Endothelial cell of umbilical vein (primary cell): ENCODE data around the gene HOXB4. TPM values are rescaled to one million over a fixed set of nuclear protein-coding genes. Genes with fewer than 3 reads are reported as not detected.

Source experiments
- BruUV-seq: library from RNA; stranded (reverse); fragments of 400-500 nt; replicated peaks from 2 replicates; lab custom pipeline; 2021; lab: Mats Ljungman, UMichigan
- CTCF ChIA-PET: fragments of 300-600, 350-600 bp; sonication (Branson Sonifier 250); formaldehyde crosslinking; loops from one replicate; lab custom pipeline; 2021; ENCODE audit warnings: antibody characterized with exemption, inconsistent platforms; lab: Charles Lee
- POLR2A ChIA-PET: fragments of 300-600, 350-600 bp; sonication (Branson Sonifier 250); formaldehyde crosslinking; loops from one replicate; lab custom pipeline; 2021; ENCODE audit warnings: antibody characterized with exemption, inconsistent platforms; lab: Charles Lee
- DNase-seq: peaks from one replicate; pipeline ENCODE4 v3.0.0-alpha.2; 2011; ENCODE audit warnings: low read depth, low spot score
- FAIRE-seq: peaks from 2 replicates; lab custom pipeline; 2011; peaks lifted over from hg19 to GRCh38; lab: Jason Lieb, UNC
- H2AFZ ChIP-seq: 2 replicates; pipeline ENCODE4 v1.6.0; 2012; ENCODE audit warnings: low read depth, low read length, control low read depth, inconsistent platforms
- H3K27ac ChIP-seq: 2 replicates; pipeline ENCODE4 v1.5.1; 2011; ENCODE audit warnings: low read depth, mild to moderate bottlenecking, control low read depth, low read length, moderate library complexity; ENCODE audit not compliant: insufficient read depth
- H3K27me3 ChIP-seq, 2 experiments: 2 replicates each; pipeline versions ENCODE4 v1.6.0 to v1.6.1; 2011; ENCODE audit warnings: low read length in 2 of 2, mixed read lengths in 1 of 2; ENCODE audit not compliant: control insufficient read depth in 2 of 2, insufficient read depth in 2 of 2
- H3K36me3 ChIP-seq, 2 experiments: 2 replicates in 1 of 2; 3 replicates in 1 of 2; pipeline ENCODE4 v1.5.1; 2011; ENCODE audit warnings: low read length in 2 of 2, mild to moderate bottlenecking in 1 of 2, moderate library complexity in 1 of 2; ENCODE audit not compliant: control insufficient read depth in 2 of 2, insufficient read depth in 2 of 2; ENCODE audit errors: extremely low read depth in 1 of 2
- H3K4me1 ChIP-seq: 3 replicates; pipeline ENCODE4 v1.5.1; 2011; ENCODE audit warnings: mild to moderate bottlenecking, low read length; ENCODE audit not compliant: control insufficient read depth, insufficient read depth; ENCODE audit errors: extremely low read depth
- H3K4me2 ChIP-seq: 2 replicates; pipeline ENCODE4 v1.6.1; 2011; ENCODE audit warnings: low read length, control low read depth, mixed read lengths; ENCODE audit not compliant: insufficient read depth
- H3K4me3 ChIP-seq, 3 experiments: fragments of 200-600 bp in 1 of 3; sonication (generic), shearing (Covaris generic) in 1 of 3; replicated peaks in 1 of 3; 2 replicates each; pipeline ENCODE4 v1.5.1; 2011 to 2016; ENCODE audit warnings: control low read depth in 3 of 3, low read length in 3 of 3, mild to moderate bottlenecking in 2 of 3, inconsistent platforms in 1 of 3, low read depth in 1 of 3, moderate library complexity in 1 of 3; ENCODE audit not compliant: insufficient read depth in 1 of 3
- H3K79me2 ChIP-seq: 2 replicates; pipeline ENCODE4 v1.6.0; 2012; ENCODE audit warnings: low read length, inconsistent platforms; ENCODE audit not compliant: control insufficient read depth, insufficient read depth
- H3K9ac ChIP-seq: replicated peaks from 2 replicates; pipeline ENCODE3; 2011; ENCODE audit warnings: low read length, control low read depth; ENCODE audit not compliant: insufficient read depth; ENCODE audit errors: extremely low read depth
- H3K9me1 ChIP-seq: replicated peaks from 3 replicates; pipeline ENCODE4 v1.6.0; 2011; ENCODE audit warnings: mild to moderate bottlenecking, low read length; ENCODE audit not compliant: control insufficient read depth, insufficient read depth; ENCODE audit errors: extremely low read depth
- H3K9me3 ChIP-seq: replicated peaks from 2 replicates; pipeline ENCODE4 v1.5.1; 2012; ENCODE audit warnings: low read length, inconsistent platforms; ENCODE audit not compliant: control insufficient read depth, insufficient read depth
- H4K20me1 ChIP-seq: replicated peaks from 2 replicates; pipeline ENCODE3; 2011; ENCODE audit warnings: mild to moderate bottlenecking, low read length; ENCODE audit not compliant: control insufficient read depth, insufficient read depth; ENCODE audit errors: extremely low read depth
- EZH2 ChIP-seq: IDR thresholded peaks from 2 replicates; pipeline ENCODE4 v1.6.1; 2012; ENCODE audit warnings: borderline replicate concordance, low read depth, mild to moderate bottlenecking, moderate library complexity, low read length, inconsistent platforms; ENCODE audit not compliant: severe bottlenecking
- FOS ChIP-seq: IDR thresholded peaks from 2 replicates; pipeline ENCODE4 v1.6.1; 2011; ENCODE audit warnings: mild to moderate bottlenecking, low read length, moderate library complexity, borderline replicate concordance; ENCODE audit not compliant: insufficient read depth
- GATA2 ChIP-seq: IDR thresholded peaks from 2 replicates; pipeline ENCODE4 v1.7.0; 2011; ENCODE audit warnings: low read depth, mild to moderate bottlenecking, moderate library complexity, mixed read lengths, low read length; ENCODE audit not compliant: insufficient read length, insufficient read depth
- JUN ChIP-seq: IDR thresholded peaks from 2 replicates; pipeline ENCODE4 v1.6.1; 2011; ENCODE audit warnings: borderline replicate concordance, low read depth; ENCODE audit not compliant: insufficient read length, insufficient read depth
- MYC ChIP-seq: IDR thresholded peaks from one replicate; pipeline ENCODE4 v1.6.1; 2011; ENCODE audit warnings: mild to moderate bottlenecking, low read depth, low read length
- POLR2A ChIP-seq: IDR thresholded peaks from 2 replicates; pipeline ENCODE4 v1.6.1; 2012; ENCODE audit warnings: low read depth, mild to moderate bottlenecking, control low read depth, low read length
- POLR2AphosphoS5 ChIP-seq: IDR thresholded peaks from 2 replicates; pipeline ENCODE4 v1.6.1; 2012; ENCODE audit warnings: low read depth, mild to moderate bottlenecking, control low read depth, low read length, moderate library complexity; ENCODE audit not compliant: insufficient read depth
- dilution Hi-C: fragments of 300-500 bp; cut with MboI; formaldehyde crosslinking; loops from one replicate; pipeline ENCODE4 v1.15.0; 2019; ENCODE audit warnings: low sequenced_read_pairs; ENCODE audit not compliant: extremely low pct_ligation_motif_present
- intact Hi-C: fragments of 100-400 bp; cut with micrococcal nuclease; formaldehyde crosslinking; loops from one replicate; pipeline ENCODE4 v1.10.0; 2022
- polyA plus RNA-seq, 4 experiments: library from polyadenylated mRNA; depleted of rRNA in 3 of 4; stranded (reverse) in 3 of 4; unstranded in 1 of 4; fragments of >200 nt; gene quantifications; 2 replicates each; pipeline versions ENCODE4 v1.2.1 to v1.2.3, GENCODE V29; 2011 to 2012; ENCODE audit warnings: missing spikeins in 1 of 4
- total RNA-seq: library from RNA; stranded (reverse); gene quantifications from 2 replicates; pipeline ENCODE4 v1.2.3, GENCODE V29; 2021
- TF ChIP-seq, protein P1 (sequence below): IDR thresholded peaks from 2 replicates; pipeline ENCODE4 v1.6.1; 2011; ENCODE audit not compliant: insufficient read depth, insufficient read length
- TF ChIP-seq, protein P2 (sequence below), 2 donors: IDR thresholded peaks; 1 replicate in 1 of 2; 2 replicates in 1 of 2; pipeline ENCODE4 v1.5.1; 2011; ENCODE audit warnings: low read length in 2 of 2, mild to moderate bottlenecking in 2 of 2, moderate library complexity in 2 of 2, control low read depth in 1 of 2, inconsistent platforms in 1 of 2, low read depth in 1 of 2; ENCODE audit not compliant: insufficient read depth in 1 of 2; ENCODE audit errors: extremely low read depth in 1 of 2

HOXB4 gene
- total and polyA plus RNA-seq, 2 donors (not counting 3 experiments of a cell fraction or from before 2014, with no cell fraction given) = 4.6 to 13.1 TPM

DNA sequence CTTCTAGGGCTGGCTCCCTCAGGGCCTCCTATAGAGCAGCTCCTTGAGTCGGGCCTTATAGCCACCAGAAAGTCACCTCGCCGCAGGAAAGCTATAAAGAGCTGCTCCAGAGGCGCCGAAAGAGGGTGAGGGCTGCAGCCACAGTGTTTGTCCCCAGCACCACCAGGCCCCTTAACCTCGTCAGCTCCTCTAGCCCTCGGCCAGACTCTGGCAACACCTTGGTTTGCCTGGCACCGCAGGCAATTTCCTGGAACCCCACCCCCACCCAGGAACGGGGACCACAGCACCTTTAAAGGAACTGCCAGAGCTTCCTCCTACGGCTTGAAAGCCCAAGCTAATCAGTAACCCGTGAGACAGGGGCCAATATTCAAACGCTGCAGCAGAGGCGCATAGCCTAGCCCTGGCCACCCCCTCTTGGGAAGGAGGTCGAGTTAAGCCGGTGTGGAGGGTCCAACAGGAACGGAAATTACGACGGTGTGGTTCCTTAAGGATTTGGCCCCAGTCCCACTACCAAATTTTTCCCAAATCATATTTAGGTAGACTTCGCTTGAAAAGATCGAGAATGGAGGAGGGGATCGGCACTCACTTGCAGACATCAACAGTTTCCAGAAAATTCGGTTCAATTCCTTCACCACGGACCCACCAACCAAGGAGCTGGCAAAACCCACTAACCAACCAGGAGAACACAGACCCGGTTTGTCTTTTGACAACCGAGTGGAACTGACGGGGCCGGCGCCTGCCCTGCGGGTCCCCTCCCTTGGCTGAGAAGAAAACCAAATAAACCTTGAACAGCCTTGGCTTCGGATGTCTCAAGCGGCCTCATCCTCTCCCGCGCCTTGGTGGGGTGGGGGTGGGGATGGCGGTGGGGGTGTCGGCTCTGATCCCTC lies 23.6 kb upstream of the HOXB4 start:
- no peaks in the 10 kb centered on the region for H3K36me3 ChIP-seq
- dilution Hi-C loops = no loop called here
- intact Hi-C loops = no loop called here
- H4K20me1 ChIP-seq = no peaks in the 10 kb centered on the region
- TF ChIP-seq, protein P1, sequence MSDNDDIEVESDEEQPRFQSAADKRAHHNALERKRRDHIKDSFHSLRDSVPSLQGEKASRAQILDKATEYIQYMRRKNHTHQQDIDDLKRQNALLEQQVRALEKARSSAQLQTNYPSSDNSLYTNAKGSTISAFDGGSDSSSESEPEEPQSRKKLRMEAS = no peak
- no peak for TF ChIP-seq EZH2
- TF ChIP-seq POLR2AphosphoS5 = no peak
- no peak for TF ChIP-seq POLR2A
- no peak for TF ChIP-seq GATA2
- TF ChIP-seq FOS = no peak
- no peak for TF ChIP-seq JUN
- TF ChIP-seq, protein P2, sequence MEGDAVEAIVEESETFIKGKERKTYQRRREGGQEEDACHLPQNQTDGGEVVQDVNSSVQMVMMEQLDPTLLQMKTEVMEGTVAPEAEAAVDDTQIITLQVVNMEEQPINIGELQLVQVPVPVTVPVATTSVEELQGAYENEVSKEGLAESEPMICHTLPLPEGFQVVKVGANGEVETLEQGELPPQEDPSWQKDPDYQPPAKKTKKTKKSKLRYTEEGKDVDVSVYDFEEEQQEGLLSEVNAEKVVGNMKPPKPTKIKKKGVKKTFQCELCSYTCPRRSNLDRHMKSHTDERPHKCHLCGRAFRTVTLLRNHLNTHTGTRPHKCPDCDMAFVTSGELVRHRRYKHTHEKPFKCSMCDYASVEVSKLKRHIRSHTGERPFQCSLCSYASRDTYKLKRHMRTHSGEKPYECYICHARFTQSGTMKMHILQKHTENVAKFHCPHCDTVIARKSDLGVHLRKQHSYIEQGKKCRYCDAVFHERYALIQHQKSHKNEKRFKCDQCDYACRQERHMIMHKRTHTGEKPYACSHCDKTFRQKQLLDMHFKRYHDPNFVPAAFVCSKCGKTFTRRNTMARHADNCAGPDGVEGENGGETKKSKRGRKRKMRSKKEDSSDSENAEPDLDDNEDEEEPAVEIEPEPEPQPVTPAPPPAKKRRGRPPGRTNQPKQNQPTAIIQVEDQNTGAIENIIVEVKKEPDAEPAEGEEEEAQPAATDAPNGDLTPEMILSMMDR (IDR thresholded peaks at IDR 0.05; ENCODE audit: extremely low read depth in 1 of 2, insufficient read depth in 1 of 2, low read depth in 1 of 2, low read length in 2 of 2) = no peak
- TF ChIP-seq MYC = no peak
- H3K4me1 ChIP-seq = peaks cover 39% of the 10 kb centered on the region
- FAIRE-seq = no peak
- H3K9me1 ChIP-seq = no peaks in the 10 kb centered on the region
- H3K79me2 ChIP-seq = peaks cover 80% of the 10 kb centered on the region
- no TSS peak for BruUV-seq
- no peak overlapping the region for H3K27ac ChIP-seq
- ChIA-PET POLR2A (no interaction called here), CTCF (interaction anchor here (0.6 to 1.5 kb wide), 6 partner anchors 8 to 342 kb away, joined by 3 read pairs; no protein-coding TSS in a partner anchor)
- peak overlapping the region in 2 of 3 experiments; percentile 27 to 47 for H3K4me3 ChIP-seq
- peak overlapping the region; percentile 68 for H3K4me2 ChIP-seq
- no peak overlapping the region for H2AFZ ChIP-seq
- H3K9me3 ChIP-seq = no peaks in the 10 kb centered on the region
- no peaks in the 10 kb centered on the region for H3K27me3 ChIP-seq
- H3K9ac ChIP-seq = no peak overlapping the region
- no peak for DNase-seq
